ENCODE data around the gene NOX5. TPM values are rescaled to one million over a fixed set of nuclear protein-coding genes. Genes with fewer than 3 reads are reported as not detected.

NOX5 gene
- total RNA-seq, 6 experiments from 2014 or later, result 0.06 to 0.15 (median 0.11) TPM; not detected in 3

DNA sequence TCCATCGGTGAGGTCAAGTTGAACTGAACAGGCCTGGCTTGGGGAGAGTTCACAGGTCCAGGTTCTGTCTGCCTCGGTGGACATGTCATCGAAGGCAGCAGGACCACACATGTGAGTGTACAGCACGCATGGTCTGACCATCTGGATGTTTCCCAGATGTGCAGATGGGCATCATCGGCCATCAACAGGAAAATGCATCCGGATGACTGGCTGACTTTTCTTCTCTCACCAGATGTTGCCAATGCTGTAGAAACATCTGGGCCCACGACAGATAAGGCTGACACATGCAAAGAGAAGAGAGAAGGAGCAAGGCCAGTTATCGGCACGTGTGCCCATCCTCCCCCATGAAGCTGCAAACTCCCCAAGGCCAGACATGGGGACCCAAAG is 45.1 kb downstream of the NOX5 start:
- TF ChIP-seq POLR2A (IDR thresholded peaks at IDR 0.05), result no peak
- no peak for TF ChIP-seq CTCF (IDR thresholded peaks at IDR 0.05)
- 79% methylated on average over 2 of the region's 9 CpGs for WGBS (ENCODE audit: insufficient coverage, low coverage, low lambda C conversion rate, missing lambda C conversion rate)
- no peaks in the 10 kb centered on the region for H3K36me3 ChIP-seq
- H3K9me3 ChIP-seq, result no peaks in the 10 kb centered on the region
- H3K4me1 ChIP-seq, result peaks cover 0 to 9% (median 4%) of the 10 kb centered on the region in 4 donors
- H3K27me3 ChIP-seq, result no peaks in the 10 kb centered on the region
- H3K27ac ChIP-seq, result no peak overlapping the region
- ATAC-seq (no peak), DNase-seq (no peak)
- peak overlapping the region in 1 of 3 donors; percentile 5 for H3K4me3 ChIP-seq
- intact Hi-C loops (cut with DNase I), result loop anchor here (5.0 to 10.0 kb wide), 3 partner anchors 175 to 333 kb away; no protein-coding TSS in a partner anchor

GRCh38 chr15:69060041-69060481 is 45.6 kb downstream of the NOX5 start:
- Histone ChIP-seq H3K36me3 (no peaks in the 10 kb centered on the region), H3K27ac (no peak overlapping the region), H3K4me3 (no peak overlapping the region), H3K9me3 (no peaks in the 10 kb centered on the region), H3K4me1 (peaks cover 0 to 9% (median 4%) of the 10 kb centered on the region in 4 donors), H3K27me3 (no peaks in the 10 kb centered on the region)
- no peak for TF ChIP-seq POLR2A (IDR thresholded peaks at IDR 0.05)
- TF ChIP-seq CTCF (IDR thresholded peaks at IDR 0.05), result no peak
- peak; percentile 74 to 83 (median 77) for ATAC-seq
- intact Hi-C loops (cut with DNase I), result loop anchor here in 1 of 2 donors (10.0 kb wide), 1 partner anchor 75 kb away; no protein-coding TSS in a partner anchor
- peak; percentile 76 to 83 (median 80) for DNase-seq
- WGBS (ENCODE audit: insufficient coverage, low coverage, low lambda C conversion rate, missing lambda C conversion rate), result 30% methylated on average over 3 of the region's 6 CpGs

- Histone ChIP-seq H3K4me3 (no peak overlapping the region), H3K4me1 (peaks cover 0 to 9% (median 4%) of the 10 kb centered on the region in 4 donors), H3K9me3 (no peaks in the 10 kb centered on the region), H3K36me3 (no peaks in the 10 kb centered on the region), H3K27ac (no peak overlapping the region), H3K27me3 (no peaks in the 10 kb centered on the region)
- ATAC-seq (no peak), DNase-seq (no peak)
- WGBS (ENCODE audit: insufficient coverage, low coverage, low lambda C conversion rate, missing lambda C conversion rate), result 73% methylated on average over 3 of the region's 4 CpGs
- TF ChIP-seq CTCF (IDR thresholded peaks at IDR 0.05), result no peak
- TF ChIP-seq POLR2A (IDR thresholded peaks at IDR 0.05), result no peak
- intact Hi-C loops (cut with DNase I), result loop anchor here in 1 of 2 donors (10.0 kb wide), 1 partner anchor 74 kb away; no protein-coding TSS in a partner anchor
These were observed 46.2 kb downstream of the NOX5 start for GRCh38 chr15:69060744-69061143.

DNA sequence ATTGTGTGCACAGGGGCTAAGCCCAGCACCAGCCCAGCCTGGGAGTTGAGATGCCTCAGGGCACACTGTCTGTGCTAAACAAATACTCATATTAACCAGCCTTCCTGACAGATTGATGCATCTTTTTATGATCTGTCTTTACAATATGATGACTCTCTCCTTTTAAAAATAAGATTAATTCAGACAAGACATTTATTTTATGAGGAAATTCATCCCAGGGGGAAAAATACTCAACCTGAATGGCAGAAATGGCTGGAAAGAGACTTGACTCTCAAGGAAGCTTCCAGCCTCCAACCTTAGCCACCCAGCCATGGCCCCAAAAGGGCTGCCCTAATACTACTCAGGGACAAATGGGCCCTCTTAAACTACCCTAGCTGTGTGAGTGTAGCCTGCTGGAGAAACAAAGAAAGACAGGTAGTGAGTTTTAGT is 46.9 kb downstream of the NOX5 start:
- Histone ChIP-seq H3K9me3 (no peaks in the 10 kb centered on the region), H3K36me3 (no peaks in the 10 kb centered on the region), H3K27me3 (no peaks in the 10 kb centered on the region), H3K4me3 (no peak overlapping the region), H3K4me1 (peaks cover 0 to 9% (median 4%) of the 10 kb centered on the region in 4 donors), H3K27ac (no peak overlapping the region)
- no peak for DNase-seq
- TF ChIP-seq CTCF (IDR thresholded peaks at IDR 0.05), result no peak
- no peak for TF ChIP-seq POLR2A (IDR thresholded peaks at IDR 0.05)
- intact Hi-C loops (cut with DNase I), result loop anchor here in 1 of 2 donors (10.0 kb wide), 1 partner anchor 73 kb away; no protein-coding TSS in a partner anchor
- ATAC-seq, result no peak
